Esophagus (tissue), 2 donors: ENCODE results near the gene SELENOO. TPM values are rescaled to one million over a fixed set of nuclear protein-coding genes. Genes with fewer than 3 reads are reported as not detected.

Source experiments
- H3K27ac ChIP-seq, 2 donors: one replicate each; pipeline ENCODE4 v1.5.1; 2013; ENCODE audit warnings: low read depth in 2 of 2, mild to moderate bottlenecking in 2 of 2, inconsistent platforms in 1 of 2, low read length in 1 of 2, moderate library complexity in 1 of 2
- H3K27me3 ChIP-seq, 2 donors: one replicate each; pipeline ENCODE4 v1.6.1; 2013; ENCODE audit warnings: low read length in 2 of 2, control low read depth in 1 of 2, mild to moderate bottlenecking in 1 of 2; ENCODE audit not compliant: insufficient read depth in 2 of 2, control insufficient read depth in 1 of 2
- H3K36me3 ChIP-seq, 2 donors: one replicate each; pipeline ENCODE4 v1.6.1; 2013; ENCODE audit warnings: low read length in 1 of 2; ENCODE audit not compliant: control insufficient read depth in 2 of 2, insufficient read depth in 2 of 2
- H3K4me1 ChIP-seq, 2 donors: one replicate each; pipeline ENCODE4 v1.6.1; 2013; ENCODE audit warnings: low read length in 1 of 2; ENCODE audit not compliant: control insufficient read depth in 2 of 2, insufficient read depth in 2 of 2
- H3K4me3 ChIP-seq, 2 donors: one replicate each; pipeline ENCODE4 v1.5.1; 2013; ENCODE audit warnings: low read length in 2 of 2, mild to moderate bottlenecking in 2 of 2, low read depth in 1 of 2, moderate library complexity in 1 of 2
- H3K9me3 ChIP-seq, 2 donors: one replicate each; pipeline ENCODE4 v1.6.1; 2013; ENCODE audit warnings: mild to moderate bottlenecking in 2 of 2, low read depth in 1 of 2, low read length in 1 of 2, moderate library complexity in 1 of 2; ENCODE audit not compliant: control insufficient read depth in 2 of 2, insufficient read depth in 1 of 2
- WGBS, 2 donors: extraction: QIAGEN DNeasy Blood & Tissue Kit; methylation state at CpG; one replicate each; pipeline ENCODE4 v1.1.7; 2013; 5-methylcytosine and 5-hydroxymethylcytosine counted together
- polyA plus RNA-seq, 2 donors: library from polyadenylated mRNA; stranded (reverse); fragments of 200-250 nt; gene quantifications; one replicate each; pipeline ENCODE4 v1.2.3, GENCODE V29; 2013
- donor health status: healthy with polysubstance abuse.
- donor health status: Bipolar disorder and iron deficiency.

SELENOO gene
- 10 to 100 TPM; 23.0 to 35.9 TPM for polyA plus RNA-seq

GRCh38 chr22:50200461-50201190 is at the start of gene SELENOO:
Gene SELENOO (plus strand): TSS chr22:50201011. CDS start chr22:50201037, 26 bp downstream.
- Histone ChIP-seq H3K36me3 (peaks cover 0 to 28% of the 10 kb centered on the region in 2 donors), H3K4me3 (peak within 1 kb of the TSS; percentile 66 to 72), H3K27ac (peak within 1 kb of the TSS; percentile 81 to 89), H3K27me3 (no peaks in the 10 kb centered on the region), H3K9me3 (peaks cover 0 to 2% of the 10 kb centered on the region in 2 donors), H3K4me1 (peaks cover 5 to 14% of the 10 kb centered on the region in 2 donors)
- 0 to 1% methylated on average over 56 to 105 of the region's 105 CpGs for WGBS, 2 donors

GRCh38 chr22:50151571-50152537 is 49.0 kb upstream of the SELENOO start:
- Histone ChIP-seq H3K27ac (no peak overlapping the region), H3K27me3 (no peaks in the 10 kb centered on the region), H3K9me3 (no peaks in the 10 kb centered on the region), H3K4me3 (no peak overlapping the region), H3K4me1 (no peaks in the 10 kb centered on the region), H3K36me3 (no peaks in the 10 kb centered on the region)
- 84 to 85% methylated on average over 32 to 33 of the region's 33 CpGs for WGBS, 2 donors

- H3K9me3 ChIP-seq, result no peaks in the 10 kb centered on the region
- no peaks in the 10 kb centered on the region for H3K36me3 ChIP-seq
- WGBS, 2 donors, result 82 to 85% methylated on average over 25 of the region's 25 CpGs
- H3K27ac ChIP-seq, result no peak overlapping the region
- no peak overlapping the region for H3K4me3 ChIP-seq
- no peaks in the 10 kb centered on the region for H3K4me1 ChIP-seq
- H3K27me3 ChIP-seq, result no peaks in the 10 kb centered on the region
These were observed 47.6 kb upstream of the SELENOO start for GRCh38 chr22:50153056-50153755.

GRCh38 chr22:50153756-50154140 is 47.1 kb upstream of the SELENOO start:
- Histone ChIP-seq H3K27me3 (no peaks in the 10 kb centered on the region), H3K9me3 (no peaks in the 10 kb centered on the region), H3K4me1 (no peaks in the 10 kb centered on the region), H3K4me3 (no peak overlapping the region), H3K36me3 (no peaks in the 10 kb centered on the region), H3K27ac (no peak overlapping the region)
- 88 to 90% methylated on average over 7 of the region's 7 CpGs for WGBS, 2 donors

GRCh38 chr22:50157709-50158375 is 43.0 kb upstream of the SELENOO start:
- Histone ChIP-seq H3K27me3 (no peaks in the 10 kb centered on the region), H3K36me3 (no peaks in the 10 kb centered on the region), H3K27ac (peak overlapping the region; percentile 14 to 17), H3K4me3 (no peak overlapping the region), H3K9me3 (peaks cover 0 to 2% of the 10 kb centered on the region in 2 donors), H3K4me1 (no peaks in the 10 kb centered on the region)
- WGBS, 2 donors, result 54 to 67% methylated on average over 21 of the region's 21 CpGs

GRCh38 chr22:50160947-50161346 is 39.9 kb upstream of the SELENOO start:
- no peaks in the 10 kb centered on the region for H3K27me3 ChIP-seq

GRCh38 chr22:50161508-50162390 is 39.1 kb upstream of the SELENOO start:
- 85 to 88% methylated on average over 23 of the region's 23 CpGs for WGBS, 2 donors
- Histone ChIP-seq H3K27me3 (no peaks in the 10 kb centered on the region), H3K27ac (no peak overlapping the region), H3K9me3 (peaks cover 0 to 2% of the 10 kb centered on the region in 2 donors), H3K36me3 (no peaks in the 10 kb centered on the region), H3K4me1 (no peaks in the 10 kb centered on the region), H3K4me3 (no peak overlapping the region)

More at GRCh38 chr22:50160947-50161346, 39.9 kb upstream of the SELENOO start:
- peaks cover 0 to 2% of the 10 kb centered on the region in 2 donors for H3K9me3 ChIP-seq
- WGBS, 2 donors, result 87 to 89% methylated on average over 7 of the region's 7 CpGs
- H3K27ac ChIP-seq, result no peak overlapping the region
- H3K4me3 ChIP-seq, result no peak overlapping the region
- H3K4me1 ChIP-seq, result no peaks in the 10 kb centered on the region
- H3K36me3 ChIP-seq, result no peaks in the 10 kb centered on the region

- H3K27me3 ChIP-seq, result no peaks in the 10 kb centered on the region
- H3K36me3 ChIP-seq, result no peaks in the 10 kb centered on the region
- WGBS, 2 donors, result 85% methylated on average over 10 of the region's 10 CpGs
- no peak overlapping the region for H3K4me3 ChIP-seq
- peaks cover 0 to 2% of the 10 kb centered on the region in 2 donors for H3K9me3 ChIP-seq
- H3K4me1 ChIP-seq, result no peaks in the 10 kb centered on the region
- H3K27ac ChIP-seq, result no peak overlapping the region
These were observed 38.3 kb upstream of the SELENOO start for GRCh38 chr22:50162391-50162956.
